WTC11 (cell line): ENCODE data around the gene NUDCD2. TPM values are rescaled to one million over a fixed set of nuclear protein-coding genes. Genes with fewer than 3 reads are reported as not detected.
"Not testable (repeated sequence)": the region's sequence is repeated elsewhere in the genome, so short reads cannot be mapped to it uniquely, and the experiment has no call there.

ENCODE experiments used
- ATAC-seq: fragments of 200-7000 bp; cut with Tn5 transposase; 2 replicates; pipeline ENCODE4 v1.10.0; 2021; ENCODE audit warnings: mild to moderate bottlenecking, moderate library complexity
- CTCF ChIA-PET: fragments of 300-600 bp; sonication (Branson Sonifier 250); formaldehyde crosslinking; loops from one replicate; lab custom pipeline; 2021; ENCODE audit warnings: antibody characterized with exemption; lab: Charles Lee
- POLR2A ChIA-PET: fragments of 350-600 bp; sonication (Branson Sonifier 250); formaldehyde crosslinking; loops from one replicate; lab custom pipeline; 2021; ENCODE audit warnings: antibody characterized with exemption; lab: Charles Lee
- DNase-seq: peaks from one replicate; pipeline ENCODE4 v3.0.0; 2021; ENCODE audit warnings: low spot score
- H3K27ac Mint-ChIP-seq: 2 replicates; pipeline ENCODE4 v1.8.0; 2021; ENCODE audit warnings: mixed read lengths
- H3K27me3 Mint-ChIP-seq: 2 replicates; pipeline ENCODE4 v1.8.0; 2021; ENCODE audit warnings: low read depth, mild to moderate bottlenecking, moderate library complexity, mixed read lengths
- H3K36me3 Mint-ChIP-seq: 2 replicates; pipeline ENCODE4 v1.8.0; 2021; ENCODE audit warnings: mixed read lengths
- H3K4me1 Mint-ChIP-seq: 2 replicates; pipeline ENCODE4 v1.8.0; 2022; ENCODE audit warnings: mixed read lengths
- H3K4me3 Mint-ChIP-seq: 2 replicates; pipeline ENCODE4 v1.8.0; 2021; ENCODE audit warnings: mild to moderate bottlenecking, moderate library complexity, mixed read lengths
- H3K9me3 Mint-ChIP-seq: 2 replicates; pipeline ENCODE4 v1.8.0; 2021; ENCODE audit warnings: mixed read lengths
- AR ChIP-seq: fragments of 250-450 bp; sonication (Bioruptor Pico); IDR thresholded peaks from 2 replicates; pipeline ENCODE4 v1.9.0; 2021; ENCODE audit warnings: mild to moderate bottlenecking
- ATF1 ChIP-seq: sonication (generic); formaldehyde crosslinking; IDR thresholded peaks from 2 replicates; pipeline ENCODE4 v1.8.1; 2023; ENCODE audit warnings: mild to moderate bottlenecking, moderate library complexity, missing genetic modification reagents
- ATF3 ChIP-seq: sonication (generic); formaldehyde crosslinking; conservative IDR thresholded peaks from 2 replicates; pipeline ENCODE4 v1.8.1; 2022; ENCODE audit warnings: mild to moderate bottlenecking, missing genetic modification reagents
- EMX1 ChIP-seq: fragments of 250-450 bp; sonication (Bioruptor Pico); IDR thresholded peaks from 2 replicates; pipeline ENCODE4 v1.8.0; 2021; ENCODE audit warnings: mild to moderate bottlenecking
- FOXP1 ChIP-seq: sonication (generic); formaldehyde crosslinking; IDR thresholded peaks from 2 replicates; pipeline ENCODE4 v1.8.0; 2022; ENCODE audit warnings: missing genetic modification reagents, mild to moderate bottlenecking, moderate library complexity, borderline replicate concordance
- GTF2I ChIP-seq: fragments of 250-450 bp; sonication (Bioruptor Pico); conservative IDR thresholded peaks from 2 replicates; pipeline ENCODE4 v1.4.0; 2021; ENCODE audit warnings: mild to moderate bottlenecking
- IRF2 ChIP-seq: sonication (generic); formaldehyde crosslinking; IDR thresholded peaks from 2 replicates; pipeline ENCODE4 v1.8.0; 2022; ENCODE audit warnings: low read depth, missing genetic modification reagents, borderline replicate concordance
- OVOL2 ChIP-seq: fragments of 250-450 bp; sonication (Bioruptor Pico); IDR thresholded peaks from 2 replicates; pipeline ENCODE4 v1.9.0; 2021; ENCODE audit warnings: mild to moderate bottlenecking, borderline replicate concordance
- PRDM15 ChIP-seq: sonication (generic); formaldehyde crosslinking; IDR thresholded peaks from 2 replicates; pipeline ENCODE4 v1.8.0; 2022; ENCODE audit warnings: missing genetic modification reagents
- RELA ChIP-seq: sonication (generic); formaldehyde crosslinking; IDR thresholded peaks from 2 replicates; pipeline ENCODE4 v1.8.1; 2022; ENCODE audit warnings: missing genetic modification reagents, mild to moderate bottlenecking, borderline replicate concordance
- STAT6 ChIP-seq: sonication (generic); formaldehyde crosslinking; conservative IDR thresholded peaks from 2 replicates; pipeline ENCODE4 v1.8.1; 2023; ENCODE audit warnings: mild to moderate bottlenecking, low read depth, missing genetic modification reagents, moderate library complexity
- ZNF121 ChIP-seq: sonication (generic); formaldehyde crosslinking; IDR thresholded peaks from 2 replicates; pipeline ENCODE4 v1.8.0; 2023; ENCODE audit warnings: missing genetic modification reagents
- ZNF138 ChIP-seq: sonication (generic); formaldehyde crosslinking; conservative IDR thresholded peaks from 2 replicates; pipeline ENCODE4 v1.8.1; 2022; ENCODE audit warnings: mild to moderate bottlenecking, moderate library complexity, missing genetic modification reagents
- ZNF423 ChIP-seq: fragments of 250-450 bp; sonication (Bioruptor Pico); IDR thresholded peaks from 2 replicates; pipeline ENCODE4 v2.1.2; 2022; ENCODE audit warnings: mild to moderate bottlenecking, moderate library complexity
- total RNA-seq: library from RNA; stranded (reverse); gene quantifications from 3 replicates; pipeline ENCODE4 v1.2.3, GENCODE V29; 2021
- TF ChIP-seq, protein P1 (sequence below): sonication (generic); formaldehyde crosslinking; IDR thresholded peaks from 2 replicates; pipeline ENCODE4 v1.8.1; 2022; ENCODE audit warnings: low read depth, mild to moderate bottlenecking, moderate library complexity, missing genetic modification reagents, borderline replicate concordance

The NUDCD2 gene
- total RNA-seq, 1 experiment from 2014 or later = 73.4 TPM

DNA sequence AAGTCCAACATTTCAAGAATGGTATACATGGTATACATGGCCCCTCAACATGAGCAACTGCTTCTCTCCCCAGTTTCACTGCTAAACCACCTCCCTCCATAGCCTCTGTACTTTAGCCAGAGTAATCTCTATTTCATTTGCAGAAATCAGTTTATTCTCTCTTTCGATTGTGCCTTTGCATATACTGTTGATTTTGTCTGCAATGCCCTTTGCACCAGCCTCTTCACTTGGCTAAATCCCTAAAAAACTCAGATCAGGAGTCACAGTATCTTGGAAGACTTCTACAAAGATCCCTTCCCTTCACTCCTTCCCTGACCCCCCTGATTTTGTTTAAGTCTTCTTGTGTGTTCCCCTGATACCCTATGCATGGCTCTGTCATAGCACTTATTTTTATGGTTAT lies 27.4 kb downstream of the NUDCD2 start:
- no peak for ATAC-seq
- DNase-seq = no peak
- peaks cover 20% of the 10 kb centered on the region for H3K4me1 Mint-ChIP-seq
- H3K4me3 Mint-ChIP-seq = no peak overlapping the region
- H3K27me3 Mint-ChIP-seq = no peaks in the 10 kb centered on the region
- CTCF ChIA-PET = no interaction called here
- peaks cover 5% of the 10 kb centered on the region for H3K9me3 Mint-ChIP-seq
- no peaks in the 10 kb centered on the region for H3K36me3 Mint-ChIP-seq
- no peak overlapping the region for H3K27ac Mint-ChIP-seq
- POLR2A ChIA-PET = no interaction called here
- TF ChIP-seq IRF2 (CRISPR knock-in tag) = no peak
- no peak for TF ChIP-seq ATF1 (CRISPR knock-in tag)
- TF ChIP-seq AR (CRISPR knock-in tag) = no peak
- TF ChIP-seq ATF3 (CRISPR knock-in tag) = no peak
- TF ChIP-seq ZNF138 (CRISPR knock-in tag) = no peak

DNA sequence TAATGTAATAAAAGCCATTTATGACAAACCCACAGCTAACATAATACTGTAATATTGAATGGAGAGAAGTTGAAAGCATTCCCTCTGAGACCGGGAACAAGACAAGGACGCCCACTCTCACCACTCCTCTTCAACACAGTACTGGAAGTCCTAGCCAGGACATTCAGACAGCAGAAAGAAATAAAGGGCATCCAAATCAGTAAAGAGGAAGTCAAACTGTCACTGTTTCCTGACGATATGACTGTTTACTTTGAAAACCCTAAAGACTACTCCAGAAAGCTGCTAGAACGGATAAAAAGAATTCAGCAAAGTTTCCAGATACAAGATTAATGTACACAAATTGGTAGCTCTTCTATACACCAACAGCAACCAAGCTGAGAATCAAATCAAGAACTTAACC lies 33.8 kb downstream of the NUDCD2 start:
- CTCF ChIA-PET, H3K4me1 Mint-ChIP-seq, ATAC-seq, H3K27ac Mint-ChIP-seq, DNase-seq, POLR2A ChIA-PET, H3K4me3 Mint-ChIP-seq, H3K27me3 Mint-ChIP-seq, H3K36me3 Mint-ChIP-seq, H3K9me3 Mint-ChIP-seq: not testable (repeated sequence)

- Mint-ChIP-seq H3K36me3 (peaks cover 6% of the 10 kb centered on the region), H3K27me3 (no peaks in the 10 kb centered on the region), H3K4me1 (peaks cover under 1% of the 10 kb centered on the region; the same call in 1 of the 2 replicates), H3K4me3 (no peak overlapping the region), H3K9me3 (peaks cover 10% of the 10 kb centered on the region), H3K27ac (no peak overlapping the region)
- no peak for TF ChIP-seq OVOL2 (CRISPR knock-in tag)
- ChIA-PET CTCF (no interaction called here), POLR2A (no interaction called here)
- DNase-seq = no peak
- ATAC-seq = no peak
Observed at GRCh38 chr5:163424836-163425235, 35.1 kb downstream of the NUDCD2 start.

- H3K36me3 Mint-ChIP-seq, H3K27ac Mint-ChIP-seq, H3K9me3 Mint-ChIP-seq, POLR2A ChIA-PET, H3K27me3 Mint-ChIP-seq, CTCF ChIA-PET: not testable (repeated sequence)
- Mint-ChIP-seq H3K4me1 (peaks cover 36% of the 10 kb centered on the region), H3K4me3 (peak overlapping the region; percentile 61)
- DNase-seq (peak; percentile 56), ATAC-seq (peak; percentile 96)
Observed at GRCh38 chr5:163415673-163416072, 44.2 kb downstream of the NUDCD2 start.

DNA sequence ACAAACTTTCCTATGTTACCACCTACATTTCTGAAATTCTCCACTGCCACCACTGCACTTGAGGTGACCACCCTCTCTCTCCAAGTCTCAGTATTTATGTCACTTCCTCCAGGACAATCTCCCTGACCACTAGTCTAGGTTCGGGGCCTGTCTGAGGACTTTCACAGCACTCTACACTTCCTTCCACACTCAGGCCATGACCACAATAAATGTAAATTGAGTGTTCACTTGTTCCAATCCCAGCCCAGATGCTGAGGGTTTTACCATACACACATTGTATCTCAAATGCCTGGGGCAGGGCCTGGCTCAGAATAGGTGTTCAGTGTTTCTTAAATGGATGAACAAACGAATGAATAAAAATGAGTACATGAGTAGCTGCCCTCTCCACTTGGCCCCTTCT lies 49.4 kb downstream of the NUDCD2 start:
- ChIA-PET CTCF (no interaction called here), POLR2A (no interaction called here)
- Mint-ChIP-seq H3K4me3 (no peak overlapping the region), H3K4me1 (peaks cover 15% of the 10 kb centered on the region), H3K9me3 (no peaks in the 10 kb centered on the region), H3K27me3 (no peaks in the 10 kb centered on the region), H3K27ac (no peak overlapping the region), H3K36me3 (no peaks in the 10 kb centered on the region)
- ATAC-seq (no peak), DNase-seq (no peak)
- TF ChIP-seq ATF3 (CRISPR knock-in tag) (no peak), ZNF423 (CRISPR knock-in tag) (no peak), PRDM15 (no peak), ZNF121 (no peak), ATF1 (CRISPR knock-in tag) (no peak), IRF2 (CRISPR knock-in tag) (no peak), STAT6 (CRISPR knock-in tag) (no peak), GTF2I (CRISPR knock-in tag) (no peak), EMX1 (CRISPR knock-in tag) (no peak), RELA (CRISPR knock-in tag) (no peak), FOXP1 (CRISPR knock-in tag) (no peak)
- TF ChIP-seq, protein P1, sequence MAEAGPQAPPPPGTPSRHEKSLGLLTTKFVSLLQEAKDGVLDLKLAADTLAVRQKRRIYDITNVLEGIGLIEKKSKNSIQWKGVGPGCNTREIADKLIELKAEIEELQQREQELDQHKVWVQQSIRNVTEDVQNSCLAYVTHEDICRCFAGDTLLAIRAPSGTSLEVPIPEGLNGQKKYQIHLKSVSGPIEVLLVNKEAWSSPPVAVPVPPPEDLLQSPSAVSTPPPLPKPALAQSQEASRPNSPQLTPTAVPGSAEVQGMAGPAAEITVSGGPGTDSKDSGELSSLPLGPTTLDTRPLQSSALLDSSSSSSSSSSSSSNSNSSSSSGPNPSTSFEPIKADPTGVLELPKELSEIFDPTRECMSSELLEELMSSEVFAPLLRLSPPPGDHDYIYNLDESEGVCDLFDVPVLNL (CRISPR knock-in tag) = no peak
